CD4-positive, alpha-beta T cell (primary cell): ENCODE results near the gene MON2. TPM values are rescaled to one million over a fixed set of nuclear protein-coding genes. Genes with fewer than 3 reads are reported as not detected.

Experiments
- ATAC-seq: fragments of 200-7000 bp; cut with Tn5 transposase; one replicate; pipeline ENCODE4 v1.10.0; 2022; ENCODE audit warnings: mild to moderate bottlenecking; ENCODE audit not compliant: poor library complexity
- CTCF ChIA-PET: fragments of 350-600 bp; sonication (Branson Sonifier 250); formaldehyde crosslinking; loops from one replicate; lab custom pipeline; 2021; ENCODE audit warnings: antibody characterized with exemption, inconsistent platforms; lab: Charles Lee
- POLR2A ChIA-PET: fragments of 350-600 bp; sonication (Branson Sonifier 250); formaldehyde crosslinking; loops from one replicate; lab custom pipeline; 2021; ENCODE audit warnings: antibody characterized with exemption, inconsistent platforms; lab: Charles Lee
- DNase-seq, 14 experiments: peaks; one replicate each; pipeline ENCODE4 v3.0.0-alpha.2; 2013 to 2020; ENCODE audit warnings: mixed read lengths in 2 of 14
- H3K27ac ChIP-seq, 2 donors: one replicate each; pipeline versions ENCODE4 v1.5.1 to v1.7.0; 2013; ENCODE audit warnings: low read length in 2 of 2, low read depth in 1 of 2, mild to moderate bottlenecking in 1 of 2
- H3K27me3 ChIP-seq, 2 experiments: 1 replicate in 1 of 2; 2 replicates in 1 of 2; pipeline versions ENCODE4 v1.6.1 to v1.7.0; 2013; ENCODE audit warnings: low read length in 2 of 2, control low read depth in 1 of 2, mild to moderate bottlenecking in 1 of 2, moderate library complexity in 1 of 2; ENCODE audit not compliant: insufficient read depth in 2 of 2, control insufficient read depth in 1 of 2
- H3K36me3 ChIP-seq: one replicate; pipeline ENCODE4 v1.6.1; 2013; ENCODE audit warnings: low read length, control low read depth; ENCODE audit not compliant: insufficient read depth
- H3K4me1 ChIP-seq: one replicate; pipeline ENCODE4 v1.6.1; 2013; ENCODE audit warnings: low read length, control low read depth; ENCODE audit not compliant: insufficient read depth
- H3K4me3 ChIP-seq: one replicate; pipeline ENCODE4 v1.5.1; 2013; ENCODE audit warnings: mild to moderate bottlenecking, low read length, moderate library complexity
- H3K9me3 ChIP-seq, 2 experiments: 1 replicate in 1 of 2; 2 replicates in 1 of 2; pipeline versions ENCODE4 v1.6.1 to v1.7.0; 2013; ENCODE audit warnings: low read length in 2 of 2, mild to moderate bottlenecking in 2 of 2, control low read depth in 1 of 2, moderate library complexity in 1 of 2; ENCODE audit not compliant: control insufficient read depth in 1 of 2, insufficient read depth in 1 of 2
- H3K27ac Mint-ChIP-seq: one replicate; pipeline ENCODE4 v1.8.0; 2020; ENCODE audit warnings: mixed read lengths
- H3K27me3 Mint-ChIP-seq: one replicate; pipeline ENCODE4 v1.8.0; 2021; ENCODE audit warnings: mixed read lengths
- H3K36me3 Mint-ChIP-seq: one replicate; pipeline ENCODE4 v1.8.0; 2021; ENCODE audit warnings: low read depth, mixed read lengths
- H3K4me1 Mint-ChIP-seq: one replicate; pipeline ENCODE4 v1.8.0; 2021; ENCODE audit warnings: low read depth, mixed read lengths
- H3K4me3 Mint-ChIP-seq: one replicate; pipeline ENCODE4 v1.8.0; 2020; ENCODE audit warnings: mild to moderate bottlenecking, mixed read lengths
- H3K9me3 Mint-ChIP-seq: one replicate; pipeline ENCODE4 v1.8.0; 2020; ENCODE audit warnings: mixed read lengths
- CTCF ChIP-seq: fragments of 200-600 bp; IDR thresholded peaks from one replicate; pipeline ENCODE4 v1.8.0; 2022; ENCODE audit warnings: antibody characterized with exemption, mild to moderate bottlenecking
- intact Hi-C, 2 experiments: fragments of 100-400 bp; cut with DNase I in 1 of 2; cut with micrococcal nuclease in 1 of 2; formaldehyde crosslinking; loops; one replicate each; pipeline versions ENCODE4 v1.15.1 to v1.9.0; 2023 to 2025; cut with DNase I, micrococcal nuclease
- total RNA-seq, 174 experiments: library from RNA in 2 of 174; stranded (reverse) in 2 of 174; gene quantifications; one replicate each; pipeline ENCODE4 v1.2.3 and lab custom pipeline; 2021 to 2026

Gene MON2
- total RNA-seq, 2 experiments from 2014 or later: 51.8 to 52.6 TPM

- no peak for TF ChIP-seq CTCF
- no peak for ATAC-seq
- POLR2A ChIA-PET: no interaction called here
- intact Hi-C loops: no loop called here
- H3K27me3 Mint-ChIP-seq: peaks cover 77% of the 10 kb centered on the region
- no peak overlapping the region for H3K27ac ChIP-seq
- H3K4me1 ChIP-seq: peaks cover 16% of the 10 kb centered on the region
- H3K4me1 Mint-ChIP-seq: peaks cover 14% of the 10 kb centered on the region
- H3K4me3 ChIP-seq: no peak overlapping the region
- peaks cover 39 to 57% of the 10 kb centered on the region in 2 experiments for H3K27me3 ChIP-seq
- H3K36me3 Mint-ChIP-seq: no peaks in the 10 kb centered on the region
- no peaks in the 10 kb centered on the region for H3K9me3 Mint-ChIP-seq
- no peak overlapping the region for H3K27ac Mint-ChIP-seq
- no peaks in the 10 kb centered on the region for H3K9me3 ChIP-seq
- H3K4me3 Mint-ChIP-seq: no peak overlapping the region
- no peaks in the 10 kb centered on the region for H3K36me3 ChIP-seq
- CTCF ChIA-PET: no interaction called here
- DNase-seq: no peak
These were observed 162.8 kb downstream of the MON2 start for GRCh38 chr12:62629413-62629812.

GRCh38 chr12:62629971-62630739, 163.5 kb downstream of the MON2 start:
- Mint-ChIP-seq H3K4me1 (peaks cover 14% of the 10 kb centered on the region), H3K9me3 (no peaks in the 10 kb centered on the region), H3K27me3 (peaks cover 78% of the 10 kb centered on the region), H3K36me3 (no peaks in the 10 kb centered on the region), H3K27ac (no peak overlapping the region), H3K4me3 (no peak overlapping the region)
- no peak overlapping the region for H3K27ac ChIP-seq
- no peaks in the 10 kb centered on the region for H3K9me3 ChIP-seq
- H3K36me3 ChIP-seq: no peaks in the 10 kb centered on the region
- CTCF ChIA-PET: no interaction called here
- peaks cover 39 to 63% of the 10 kb centered on the region in 2 experiments for H3K27me3 ChIP-seq
- intact Hi-C loops: no loop called here
- DNase-seq (no peak), ATAC-seq (no peak)
- H3K4me1 ChIP-seq: peaks cover 16% of the 10 kb centered on the region
- no peak overlapping the region for H3K4me3 ChIP-seq
- TF ChIP-seq CTCF: no peak
- POLR2A ChIA-PET: no interaction called here

- Mint-ChIP-seq H3K4me1 (peaks cover 14% of the 10 kb centered on the region), H3K9me3 (no peaks in the 10 kb centered on the region), H3K4me3 (peak overlapping the region; percentile 84), H3K27ac (no peak overlapping the region), H3K27me3 (peaks cover 84% of the 10 kb centered on the region), H3K36me3 (no peaks in the 10 kb centered on the region)
- Histone ChIP-seq H3K4me3 (peak overlapping the region; percentile 41), H3K36me3 (no peaks in the 10 kb centered on the region), H3K27ac (no peak overlapping the region), H3K9me3 (no peaks in the 10 kb centered on the region), H3K4me1 (peaks cover 16% of the 10 kb centered on the region), H3K27me3 (peaks cover 36 to 77% of the 10 kb centered on the region in 2 experiments)
- ChIA-PET POLR2A (interaction anchor here (1.4 kb wide), 1 partner anchor 29 kb away, joined by 6 read pairs; no protein-coding TSS in a partner anchor), CTCF (no interaction called here)
- intact Hi-C loops: no loop called here
- no peak for TF ChIP-seq CTCF
- peak in 5 of 14 experiments; percentile 18 to 51 (median 36) for DNase-seq
- peak; percentile 52 for ATAC-seq
These were observed 165.1 kb downstream of the MON2 start for GRCh38 chr12:62631471-62632410.
